PFSK-1 (cell line): ENCODE data around the gene GBA3.

Experiments used
- FOXP2 ChIP-seq: optimal IDR thresholded peaks from 2 replicates; pipeline ENCODE3; 2011; ENCODE audit warnings: borderline replicate concordance, control low read depth, inconsistent platforms; ENCODE audit not compliant: insufficient read depth; ENCODE audit errors: extremely low read length, extremely low read depth
- POLR2AphosphoS5 ChIP-seq: IDR thresholded peaks from 2 replicates; pipeline ENCODE4 v1.6.1; 2012; ENCODE audit warnings: low read depth, mild to moderate bottlenecking, control low read depth, low read length, moderate library complexity
- SIN3A ChIP-seq: IDR thresholded peaks from 2 replicates; pipeline ENCODE4 v1.6.1; 2012; ENCODE audit warnings: mild to moderate bottlenecking, low read length, moderate library complexity, borderline replicate concordance; ENCODE audit not compliant: insufficient read depth
- TAF1 ChIP-seq: IDR thresholded peaks from 2 replicates; pipeline ENCODE4 v1.6.1; 2012; ENCODE audit warnings: low read length, control low read depth, borderline replicate concordance; ENCODE audit not compliant: insufficient read depth
- TF ChIP-seq, protein P1 (sequence below), 2 experiments: IDR thresholded peaks; 2 replicates each; pipeline versions ENCODE4 v1.6.1 to v1.8.0; 2011 to 2012; ENCODE audit warnings: low read depth in 2 of 2, low read length in 2 of 2, control low read depth in 1 of 2, inconsistent platforms in 1 of 2, mild to moderate bottlenecking in 1 of 2, moderate library complexity in 1 of 2; ENCODE audit not compliant: insufficient read depth in 1 of 2

DNA sequence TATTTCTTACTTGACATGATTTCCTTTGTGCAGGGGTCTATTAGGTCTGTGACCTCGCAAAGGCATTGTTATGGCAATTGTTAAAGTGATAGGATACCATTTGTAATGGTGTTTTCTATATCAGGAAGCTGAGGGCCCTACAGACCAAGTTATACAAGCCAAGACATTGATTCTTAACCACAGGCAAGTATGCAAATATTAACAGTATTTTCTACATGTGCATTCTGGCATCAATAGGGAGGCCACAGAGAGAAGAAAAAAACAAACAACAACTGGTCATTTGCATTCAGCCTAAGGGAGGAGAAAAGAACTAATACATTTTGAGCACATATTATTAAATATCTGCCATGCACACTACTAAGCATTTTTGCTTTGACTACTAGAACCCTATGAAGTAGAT is 28.5 kb downstream of the GBA3 start:
- no peak for TF ChIP-seq POLR2AphosphoS5
- no peak for TF ChIP-seq TAF1
- TF ChIP-seq, protein P1, sequence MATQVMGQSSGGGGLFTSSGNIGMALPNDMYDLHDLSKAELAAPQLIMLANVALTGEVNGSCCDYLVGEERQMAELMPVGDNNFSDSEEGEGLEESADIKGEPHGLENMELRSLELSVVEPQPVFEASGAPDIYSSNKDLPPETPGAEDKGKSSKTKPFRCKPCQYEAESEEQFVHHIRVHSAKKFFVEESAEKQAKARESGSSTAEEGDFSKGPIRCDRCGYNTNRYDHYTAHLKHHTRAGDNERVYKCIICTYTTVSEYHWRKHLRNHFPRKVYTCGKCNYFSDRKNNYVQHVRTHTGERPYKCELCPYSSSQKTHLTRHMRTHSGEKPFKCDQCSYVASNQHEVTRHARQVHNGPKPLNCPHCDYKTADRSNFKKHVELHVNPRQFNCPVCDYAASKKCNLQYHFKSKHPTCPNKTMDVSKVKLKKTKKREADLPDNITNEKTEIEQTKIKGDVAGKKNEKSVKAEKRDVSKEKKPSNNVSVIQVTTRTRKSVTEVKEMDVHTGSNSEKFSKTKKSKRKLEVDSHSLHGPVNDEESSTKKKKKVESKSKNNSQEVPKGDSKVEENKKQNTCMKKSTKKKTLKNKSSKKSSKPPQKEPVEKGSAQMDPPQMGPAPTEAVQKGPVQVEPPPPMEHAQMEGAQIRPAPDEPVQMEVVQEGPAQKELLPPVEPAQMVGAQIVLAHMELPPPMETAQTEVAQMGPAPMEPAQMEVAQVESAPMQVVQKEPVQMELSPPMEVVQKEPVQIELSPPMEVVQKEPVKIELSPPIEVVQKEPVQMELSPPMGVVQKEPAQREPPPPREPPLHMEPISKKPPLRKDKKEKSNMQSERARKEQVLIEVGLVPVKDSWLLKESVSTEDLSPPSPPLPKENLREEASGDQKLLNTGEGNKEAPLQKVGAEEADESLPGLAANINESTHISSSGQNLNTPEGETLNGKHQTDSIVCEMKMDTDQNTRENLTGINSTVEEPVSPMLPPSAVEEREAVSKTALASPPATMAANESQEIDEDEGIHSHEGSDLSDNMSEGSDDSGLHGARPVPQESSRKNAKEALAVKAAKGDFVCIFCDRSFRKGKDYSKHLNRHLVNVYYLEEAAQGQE (IDR thresholded peaks at IDR 0.05; ENCODE audit: insufficient read depth in 1 of 2, low read depth in 2 of 2, low read length in 2 of 2): no peak
- TF ChIP-seq SIN3A: no peak
- TF ChIP-seq FOXP2: no peak
